Cerebellar nuclear complex (tissue), 1 donor: Measurements from ENCODE around the gene PIGC.

ENCODE experiments used
- DNase-seq, 2 experiments: peaks; one replicate each; lab custom pipeline; 2025; lab: John Stamatoyannopoulos, UW

Gene PIGC

DNA sequence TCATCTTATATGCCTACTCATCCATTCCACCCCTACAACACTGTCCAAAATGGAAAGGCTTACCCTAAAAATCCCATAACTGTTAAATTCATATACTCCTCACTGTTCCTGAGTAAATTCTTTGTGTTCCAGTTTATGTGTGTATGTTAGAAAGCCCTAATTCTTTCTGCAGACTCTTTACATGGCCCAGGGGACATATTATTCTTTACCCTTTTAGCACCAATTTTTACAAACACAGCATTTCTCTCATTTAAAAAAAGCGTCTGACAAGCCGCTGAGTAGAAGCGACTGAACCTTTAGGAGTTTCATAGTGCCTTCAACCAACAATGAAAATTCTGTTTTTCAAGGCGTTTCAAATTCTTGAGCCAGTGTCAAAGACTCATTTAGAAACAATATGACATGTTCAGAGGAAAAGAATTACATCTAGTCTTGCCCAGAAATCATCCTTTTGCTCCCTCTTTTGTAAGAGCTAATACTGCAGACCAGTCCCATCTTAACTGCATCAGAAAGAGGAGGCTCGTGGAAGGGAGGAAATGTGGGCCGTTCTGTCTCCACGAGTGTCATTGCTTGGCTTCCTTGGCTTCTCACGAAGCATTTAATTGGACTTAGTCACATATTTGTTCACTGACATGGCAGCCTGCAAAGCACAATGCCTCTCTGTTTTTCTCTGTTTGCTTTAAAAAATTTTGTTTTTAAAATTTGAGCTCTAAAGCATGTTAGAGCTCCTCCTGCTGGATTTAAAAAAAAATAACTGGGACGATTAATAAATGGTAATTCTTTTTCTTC lies 44.7 kb downstream of the PIGC start:
- no peak for DNase-seq

DNA sequence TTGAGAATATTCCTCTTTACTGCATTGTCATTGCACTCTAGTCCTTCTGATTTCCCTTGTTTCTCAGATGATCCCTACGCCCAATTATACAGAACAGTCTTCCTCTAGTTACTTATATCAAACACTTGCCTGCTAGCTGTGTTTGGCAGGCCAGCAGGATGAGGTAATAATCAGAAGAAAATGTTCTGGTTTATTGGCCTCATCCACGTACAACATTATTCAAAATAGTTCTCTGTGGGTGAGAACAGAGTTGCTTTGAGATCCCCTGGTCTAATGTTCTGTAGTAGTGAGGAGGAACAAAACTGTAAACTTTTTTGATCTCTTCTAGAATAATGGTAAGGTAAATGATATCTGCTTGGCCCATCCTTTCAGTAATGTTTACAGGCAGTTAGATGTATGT lies 45.7 kb downstream of the PIGC start:
- no peak for DNase-seq

DNA sequence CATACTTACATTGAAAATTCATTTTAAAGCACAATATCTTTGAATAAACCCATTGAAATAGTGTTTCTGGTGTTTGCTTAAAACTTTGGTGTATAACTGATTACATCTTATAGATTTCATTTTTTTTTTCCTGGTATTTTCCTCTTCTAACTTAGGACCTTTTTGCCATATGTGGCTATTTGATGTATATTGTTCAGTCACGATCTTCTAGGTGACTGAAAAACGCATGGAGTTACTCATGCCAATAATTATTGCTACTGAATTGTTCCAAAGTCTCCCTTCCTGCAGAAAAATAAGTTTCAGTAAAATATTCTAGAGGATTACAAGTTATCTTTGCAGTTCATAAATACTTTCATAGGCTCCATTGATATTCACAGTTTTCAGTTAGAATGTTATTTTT lies 46.2 kb downstream of the PIGC start:
- no peak for DNase-seq

DNA sequence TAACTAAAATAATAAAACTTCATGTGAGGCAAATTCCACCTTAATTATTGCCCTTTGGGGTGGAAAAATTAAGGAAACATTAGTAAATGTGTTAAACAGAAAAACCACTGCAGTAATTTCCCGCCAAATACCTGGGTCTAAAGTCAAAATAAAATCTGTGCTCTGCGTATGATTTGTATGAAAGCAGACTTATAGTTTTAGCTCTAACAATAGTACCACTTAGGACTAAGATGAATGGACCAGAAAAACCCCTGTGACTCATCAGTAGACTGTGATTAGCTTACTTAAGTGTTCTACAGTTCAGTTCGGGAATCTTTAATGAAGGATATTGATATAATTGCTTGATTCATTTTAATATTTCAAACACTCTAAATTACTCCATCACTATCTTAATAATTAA lies 46.6 kb downstream of the PIGC start:
- no peak for DNase-seq

DNA sequence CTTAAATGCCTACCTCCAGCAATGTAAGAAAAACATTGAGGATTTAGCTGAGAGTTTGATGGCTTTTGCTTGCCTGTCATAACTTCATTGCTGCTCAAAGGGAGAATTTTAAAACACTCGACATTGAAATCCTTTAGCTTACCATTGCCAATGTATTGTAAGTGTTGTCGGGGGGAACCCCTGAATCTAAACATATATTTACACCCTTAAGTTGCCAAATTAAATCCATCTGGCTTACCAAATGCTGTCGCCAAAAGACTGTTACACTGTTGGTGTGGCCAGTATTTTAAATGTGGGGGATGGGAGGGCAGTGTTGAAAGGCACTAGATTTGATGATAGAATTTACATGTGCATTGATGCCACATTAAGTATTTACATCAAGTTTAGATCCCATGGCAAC lies 48.3 kb downstream of the PIGC start:
- DNase-seq: no peak

DNA sequence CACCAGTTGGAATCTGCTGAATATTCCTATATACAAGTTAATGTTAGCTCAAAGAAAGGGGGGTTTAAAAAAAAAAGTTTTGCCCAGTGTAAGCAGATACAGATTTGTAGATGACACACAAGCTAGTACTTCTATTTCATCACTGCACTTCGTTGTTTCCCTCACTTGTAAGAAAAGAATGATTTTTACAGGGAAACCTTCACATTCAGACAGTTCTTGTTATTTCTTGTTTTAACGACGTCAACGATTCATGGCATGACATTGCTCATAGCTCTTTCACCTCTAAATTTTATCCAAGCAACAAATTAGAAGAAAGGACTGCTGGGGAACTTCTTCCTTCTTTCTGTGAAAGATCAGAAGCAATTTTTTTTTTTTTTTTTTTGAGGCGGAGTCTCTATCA lies 49.1 kb downstream of the PIGC start:
- DNase-seq: no peak

DNA sequence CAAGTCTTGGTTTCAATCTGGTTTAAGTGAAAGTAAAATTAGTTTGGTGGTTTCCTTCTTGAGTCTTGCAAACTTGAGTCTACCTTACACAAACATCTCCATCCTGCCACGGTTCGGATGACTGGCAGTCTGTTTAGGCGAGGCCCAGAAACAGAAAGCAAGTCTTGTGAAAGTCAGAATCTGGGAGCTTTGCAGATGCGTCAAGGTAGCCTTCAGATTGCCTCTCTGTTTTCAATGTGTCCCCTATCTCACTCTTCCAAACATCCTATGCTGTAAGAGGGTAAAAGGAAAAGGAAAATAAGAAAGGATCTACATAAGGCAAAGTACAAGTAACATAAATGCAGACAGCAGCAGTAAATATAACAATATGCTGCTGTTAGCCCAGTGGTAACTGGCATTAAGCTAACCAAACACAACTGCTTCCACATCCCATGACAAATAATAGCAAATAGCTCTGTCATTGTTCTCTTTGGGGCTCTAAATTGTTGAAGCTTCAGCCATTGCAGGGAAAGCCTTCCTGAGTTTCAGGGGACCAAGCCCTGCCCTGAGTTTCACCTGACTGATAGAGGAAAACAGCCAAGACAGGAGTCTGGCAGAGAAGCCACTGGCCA lies 49.6 kb downstream of the PIGC start:
- no peak for DNase-seq

DNA sequence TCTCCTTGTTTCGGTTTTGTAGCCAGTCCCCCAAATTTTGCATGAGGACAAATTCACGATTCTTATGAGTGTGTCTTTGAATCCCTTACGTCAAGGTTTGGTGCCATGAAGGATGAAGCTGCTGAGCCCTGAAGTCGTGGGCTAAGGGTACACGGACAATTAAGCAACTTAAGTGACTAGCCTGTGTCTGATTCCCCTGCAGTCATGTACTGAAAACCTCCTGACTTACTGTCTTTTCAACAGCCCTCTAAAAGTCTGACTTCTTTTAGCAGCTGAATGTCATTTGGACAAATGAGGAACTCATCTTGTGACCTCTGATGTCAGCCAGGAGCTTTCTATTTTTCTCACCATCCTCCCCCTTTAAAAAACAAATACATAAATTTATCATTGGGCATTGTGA lies 50.5 kb downstream of the PIGC start:
- no peak for DNase-seq

DNA sequence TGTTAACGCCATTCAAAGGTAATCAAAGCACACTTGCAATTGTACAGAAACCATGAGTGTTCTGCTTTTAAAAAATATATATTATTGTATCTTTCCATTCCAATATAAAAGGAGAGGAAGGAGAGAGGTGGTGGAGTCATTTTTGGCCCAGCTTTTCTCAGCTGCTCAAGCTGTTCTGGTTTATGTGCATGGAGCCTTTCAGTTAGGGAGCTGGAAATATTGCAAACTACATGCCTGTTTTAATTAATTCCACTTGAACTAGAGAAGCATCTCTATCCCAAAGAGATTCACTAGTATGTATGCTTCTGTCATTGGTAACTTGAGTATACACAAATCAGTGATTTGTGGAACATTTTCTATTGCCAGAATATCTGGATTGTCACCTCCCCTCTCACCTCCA lies 51.9 kb downstream of the PIGC start:
- no peak for DNase-seq
